HG02943 (cell line): ENCODE measurements around the gene DCDC1.

Experiments
- ATAC-seq: cut with Tn5 transposase; IDR thresholded peaks from one replicate; pipeline ENCODE4 v1.9.1; 2021; ENCODE audit warnings: mild to moderate bottlenecking, low read depth, moderate library complexity; ENCODE audit not compliant: unreplicated experiment

DCDC1 gene

DNA sequence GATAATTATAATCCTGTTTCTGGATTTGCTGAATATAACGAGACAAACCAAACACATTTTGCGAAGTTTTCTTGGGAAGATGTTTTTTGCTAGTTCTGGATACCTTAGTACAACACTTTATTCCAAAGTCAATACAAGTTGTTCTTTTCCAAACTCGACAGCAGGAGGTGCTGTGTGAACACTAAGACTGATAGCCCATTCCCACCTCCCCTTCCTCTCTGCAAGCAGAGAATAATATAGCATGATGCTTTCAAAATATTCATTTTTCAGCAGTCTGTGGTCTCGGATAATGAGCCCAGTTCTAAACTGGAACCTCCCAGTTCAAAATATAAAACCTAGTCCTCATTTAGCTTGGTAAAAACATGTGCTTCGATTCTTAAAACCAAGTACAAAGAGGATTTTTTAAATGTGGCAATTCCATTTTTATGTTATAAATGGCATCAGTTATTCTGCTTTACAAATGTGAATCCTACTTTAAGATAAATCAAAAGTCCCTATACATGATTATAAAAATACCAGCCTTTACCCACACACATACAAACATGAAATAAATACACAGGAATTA lies 129.1 kb downstream of the DCDC1 start:
- ATAC-seq = no peak

DNA sequence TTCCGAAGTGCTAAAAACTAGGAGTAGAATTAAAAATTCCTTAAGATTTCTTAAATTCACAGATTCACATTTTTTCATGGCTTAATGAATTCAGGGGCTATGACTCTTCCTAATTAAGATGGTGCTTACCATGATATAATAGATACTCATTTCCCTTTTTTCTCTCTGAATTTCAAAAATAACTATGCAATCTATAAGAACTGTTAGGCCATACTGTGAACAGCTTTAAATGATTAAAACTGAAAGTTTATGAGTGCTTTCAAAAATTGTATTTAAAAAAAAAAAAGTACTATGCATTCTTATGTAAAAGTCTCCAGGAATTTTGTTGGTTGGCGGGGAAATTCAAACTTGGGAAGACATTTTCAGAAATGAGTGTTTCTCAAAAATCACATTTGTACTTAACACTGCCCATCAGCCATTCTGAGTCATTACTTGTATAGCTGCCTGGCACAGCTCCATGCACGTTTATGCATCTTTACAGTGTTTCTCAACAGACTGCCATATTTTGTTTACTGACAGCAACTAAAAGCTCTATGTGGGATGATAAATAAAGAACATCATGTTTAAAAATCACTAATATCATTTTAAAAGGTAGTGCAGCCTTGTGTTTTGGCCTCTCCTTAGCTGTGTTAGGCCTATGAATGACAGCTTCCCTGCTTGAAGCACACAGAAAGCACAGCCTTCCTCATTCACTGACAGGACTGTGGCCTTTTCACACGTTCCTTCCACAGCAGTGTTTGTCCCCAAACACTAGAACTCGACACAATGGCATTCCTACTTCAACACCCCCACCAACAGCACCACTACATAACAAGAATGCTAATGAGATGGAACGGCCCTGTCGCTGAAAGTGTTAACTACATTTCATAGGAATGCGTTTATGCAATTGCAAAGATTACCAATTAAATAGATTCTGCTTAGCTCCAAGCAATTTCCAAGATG lies 131.4 kb downstream of the DCDC1 start:
- ATAC-seq = no peak

GRCh38 chr11:31236143-31236542 lies 133.4 kb downstream of the DCDC1 start:
- no peak for ATAC-seq

DNA sequence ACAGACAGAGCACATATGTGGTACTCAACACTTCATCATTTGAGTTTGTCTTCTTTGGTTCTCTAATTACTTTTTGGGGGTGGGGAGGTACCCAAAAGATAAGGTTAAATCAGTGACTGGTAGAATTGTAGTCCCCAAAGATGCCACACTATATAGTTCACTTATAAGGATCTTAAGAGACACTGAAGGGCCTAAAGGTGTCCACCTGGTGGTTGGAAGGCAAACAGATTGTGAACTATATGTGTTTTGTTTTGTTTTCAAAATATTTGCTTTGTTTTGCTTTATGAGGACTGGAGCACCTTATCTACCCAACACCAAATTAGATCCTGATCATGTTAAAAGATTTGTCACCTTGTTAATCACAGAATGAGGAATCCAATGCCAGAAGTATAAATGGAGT lies 136.1 kb downstream of the DCDC1 start:
- no peak for ATAC-seq

GRCh38 chr11:31231601-31232000 lies 137.9 kb downstream of the DCDC1 start:
- no peak for ATAC-seq

DNA sequence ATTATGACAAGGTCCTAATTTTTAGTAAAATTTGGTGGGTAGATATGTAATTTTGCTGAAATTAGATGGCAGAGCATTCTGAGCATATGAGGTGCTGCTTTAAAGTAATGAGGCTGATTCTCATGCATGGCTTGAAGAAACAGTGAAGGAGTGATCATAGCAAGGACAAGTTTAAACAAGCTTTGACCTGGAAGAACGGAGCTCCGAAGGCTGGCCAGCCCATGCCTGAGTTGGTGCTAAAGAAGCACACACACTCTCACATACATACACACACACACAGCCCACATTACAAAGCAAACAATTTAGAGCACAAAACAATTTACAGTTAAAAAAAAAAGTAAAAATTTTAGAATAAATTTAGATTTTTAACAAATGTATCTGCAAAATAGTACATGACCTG lies 150.7 kb downstream of the DCDC1 start:
- ATAC-seq = no peak

- ATAC-seq = no peak
Measured at GRCh38 chr11:31214372-31214771, 155.2 kb downstream of the DCDC1 start.

- ATAC-seq = no peak
Measured at GRCh38 chr11:31199378-31199777, 170.2 kb downstream of the DCDC1 start.

DNA sequence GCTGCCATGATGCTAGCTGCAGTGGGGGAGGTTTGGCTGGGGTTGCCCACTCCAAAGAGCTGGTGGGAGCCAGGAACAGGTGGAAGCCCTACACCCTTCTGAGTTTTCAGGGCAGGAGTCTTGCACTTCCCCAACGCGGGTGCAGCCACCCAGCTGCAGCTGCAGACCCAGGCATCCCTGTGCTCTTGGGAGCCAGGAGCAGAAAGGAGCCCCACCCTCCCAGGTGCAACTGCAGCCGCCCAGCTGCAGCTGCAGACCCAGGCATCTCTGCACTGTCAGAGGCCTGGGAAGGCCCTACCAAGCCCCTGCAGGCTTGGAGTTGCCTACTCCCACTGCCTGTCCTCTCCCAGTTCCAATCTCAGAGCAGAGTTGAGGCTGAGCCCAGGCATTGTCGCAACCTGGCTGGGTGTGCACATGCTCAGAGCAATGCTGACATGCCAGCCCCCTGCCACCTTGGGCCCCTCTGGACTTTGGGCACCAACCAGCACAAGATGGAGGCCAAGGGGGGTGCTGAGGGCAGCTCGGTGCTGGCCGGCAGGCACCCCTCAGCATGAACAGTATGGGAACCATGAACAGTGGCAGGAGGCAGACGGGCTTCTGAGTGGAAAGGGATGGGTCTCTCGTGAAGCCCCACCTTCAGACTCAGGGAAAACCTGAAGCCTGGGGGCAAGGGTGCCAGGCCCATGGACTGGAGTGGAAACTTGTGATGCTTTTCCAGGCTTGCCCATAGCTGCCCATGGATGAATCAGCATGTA lies 195.4 kb downstream of the DCDC1 start:
- ATAC-seq = no peak

DNA sequence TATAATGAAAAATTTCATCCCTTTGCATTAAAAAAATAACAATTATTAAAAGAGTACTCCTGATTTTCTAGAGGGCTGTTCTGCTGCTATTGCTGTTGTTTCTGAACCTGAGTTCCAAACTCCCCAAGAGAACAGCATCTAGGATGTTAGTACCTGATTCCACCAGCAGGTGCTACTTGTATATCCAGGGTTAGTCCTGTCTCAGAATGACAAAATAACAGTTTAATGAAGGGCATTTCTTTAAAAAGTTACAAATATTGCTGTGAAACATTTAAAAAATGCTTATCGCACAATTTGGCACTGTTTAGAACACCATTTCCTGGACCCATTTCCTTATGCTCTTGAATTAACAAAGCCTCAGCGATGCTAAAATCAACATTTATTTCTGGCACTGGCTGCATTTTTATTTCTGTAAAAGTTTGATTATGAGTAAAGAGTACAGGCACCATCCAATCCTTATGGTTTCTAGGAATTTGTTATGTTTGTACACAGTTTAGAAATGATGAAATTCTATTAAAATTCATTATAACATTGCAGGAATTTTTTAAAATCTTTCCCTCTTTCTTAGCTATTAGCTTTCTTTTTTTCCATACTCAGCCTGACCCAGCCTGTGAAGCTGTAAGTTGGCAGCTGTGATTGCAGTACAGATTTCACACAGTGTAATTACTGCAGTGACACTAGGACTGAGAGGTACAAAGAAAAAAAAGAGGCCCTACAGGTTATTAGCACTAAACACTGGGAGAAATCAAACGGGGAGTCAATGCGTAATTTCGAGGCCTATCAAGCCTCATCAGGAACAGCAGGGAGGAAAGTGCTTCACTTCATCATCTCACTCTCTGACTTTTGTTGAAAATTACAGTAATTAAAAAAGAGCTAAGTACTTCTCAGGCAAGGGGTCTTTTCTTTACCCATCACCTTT lies 208.8 kb downstream of the DCDC1 start:
- ATAC-seq = no peak

GRCh38 chr11:31150841-31151240 lies 218.7 kb downstream of the DCDC1 start:
- ATAC-seq = no peak

- no peak for ATAC-seq
Measured at GRCh38 chr11:31150011-31150410, 219.5 kb downstream of the DCDC1 start.

DNA sequence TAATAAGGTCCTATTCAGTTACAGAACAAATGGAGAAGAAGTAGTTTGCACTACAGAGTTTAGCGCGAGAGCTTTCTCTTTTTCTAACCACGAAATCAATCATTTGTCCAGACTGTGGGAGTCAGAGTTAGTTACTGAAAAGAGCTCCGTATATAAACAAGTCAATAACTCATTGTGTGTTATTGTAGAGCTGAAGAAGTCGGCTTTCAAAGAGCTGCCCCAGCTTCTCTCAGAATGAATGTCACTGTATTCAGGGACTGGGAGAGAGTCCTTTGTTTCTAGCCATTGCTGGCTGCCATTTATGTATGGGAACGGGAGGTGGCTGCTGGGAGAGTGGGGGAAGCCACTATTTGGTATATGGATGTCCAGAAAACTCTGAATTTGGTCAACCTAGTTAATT lies 227.8 kb downstream of the DCDC1 start:
- no peak for ATAC-seq

- no peak for ATAC-seq
Measured at GRCh38 chr11:31139479-31139878, 230.1 kb downstream of the DCDC1 start.

- ATAC-seq = no peak
Measured at GRCh38 chr11:31132531-31133421, 236.8 kb downstream of the DCDC1 start.

GRCh38 chr11:31131760-31132159 lies 237.8 kb downstream of the DCDC1 start:
- ATAC-seq = no peak

DNA sequence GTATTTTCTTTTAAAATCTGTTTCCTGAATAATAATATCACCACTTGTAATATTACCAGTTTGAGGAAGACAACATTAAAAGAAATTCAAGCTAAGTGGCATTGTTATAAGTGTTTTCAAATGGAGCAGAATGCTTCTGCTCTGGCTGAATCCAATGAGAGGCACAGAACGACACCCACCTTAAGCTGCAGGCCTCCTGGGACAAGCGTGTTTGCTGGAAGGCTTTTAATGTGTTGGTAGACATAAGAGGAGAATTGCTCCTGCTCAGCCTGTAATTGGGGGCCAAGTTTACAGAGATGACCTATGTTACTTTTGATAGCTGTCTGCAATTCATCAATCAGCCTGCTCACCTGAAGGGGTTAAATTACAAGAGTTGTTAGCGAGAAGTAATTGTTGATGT lies 242.2 kb downstream of the DCDC1 start:
- ATAC-seq = no peak

GRCh38 chr11:31120428-31120827 lies 249.1 kb downstream of the DCDC1 start:
- ATAC-seq = no peak

GRCh38 chr11:31118566-31118965 lies 251.0 kb downstream of the DCDC1 start:
- no peak for ATAC-seq
